KMS-11 (cell line): Measurements from ENCODE around the gene PRSS33.

Experiments used
- H2AFZ ChIP-seq: fragments of 200-600 bp; sonication (generic); 2 replicates; pipeline ENCODE4 v1.6.1; 2016; ENCODE audit warnings: antibody characterized with exemption, mixed run types, low read depth
- H3K27ac ChIP-seq: fragments of 200-600 bp; sonication (generic); 2 replicates; pipeline ENCODE4 v1.6.1; 2016; ENCODE audit warnings: mild to moderate bottlenecking, mixed run types
- H3K27me3 ChIP-seq: fragments of 200-600 bp; sonication (generic); 2 replicates; pipeline ENCODE4 v1.6.1; 2017; ENCODE audit warnings: mild to moderate bottlenecking, low read depth, mixed run types, moderate library complexity; ENCODE audit not compliant: insufficient read depth
- H3K36me3 ChIP-seq: fragments of 200-600 bp; sonication (generic); 2 replicates; pipeline ENCODE4 v1.6.1; 2017; ENCODE audit warnings: mild to moderate bottlenecking, mixed run types; ENCODE audit not compliant: insufficient read depth
- H3K4me1 ChIP-seq: fragments of 200-600 bp; sonication (generic); 2 replicates; pipeline ENCODE4 v1.6.1; 2016; ENCODE audit warnings: mild to moderate bottlenecking, low read depth, mixed run types; ENCODE audit not compliant: poor library complexity, severe bottlenecking
- H3K4me2 ChIP-seq: fragments of 200-600 bp; sonication (generic); 2 replicates; pipeline ENCODE4 v1.7.0; 2016; ENCODE audit warnings: mild to moderate bottlenecking, mixed run types
- H3K4me3 ChIP-seq: fragments of 200-600 bp; sonication (generic); IDR thresholded peaks from 2 replicates; pipeline ENCODE4 v1.6.1; 2017; ENCODE audit warnings: low read depth, low read length, mixed read lengths; ENCODE audit not compliant: insufficient read depth
- H3K79me2 ChIP-seq: fragments of 200-600 bp; sonication (generic); 2 replicates; pipeline ENCODE4 v1.6.1; 2016; ENCODE audit warnings: low read depth, mixed run types; ENCODE audit not compliant: insufficient read depth
- H3K9ac ChIP-seq: fragments of 200-600 bp; sonication (generic); 2 replicates; pipeline ENCODE4 v1.6.1; 2016; ENCODE audit warnings: mild to moderate bottlenecking, mixed run types
- H4K20me1 ChIP-seq: fragments of 200-600 bp; sonication (generic); 2 replicates; pipeline ENCODE4 v1.6.1; 2016; ENCODE audit warnings: mild to moderate bottlenecking, mixed run types; ENCODE audit not compliant: insufficient read depth
- TF ChIP-seq, protein P1 (sequence below): fragments of 200-600 bp; sonication (generic); conservative IDR thresholded peaks from 2 replicates; pipeline ENCODE4 v1.6.1; 2017; ENCODE audit warnings: low read depth, mild to moderate bottlenecking, antibody characterized with exemption, low read length, moderate library complexity, mixed read lengths

Gene PRSS33

DNA sequence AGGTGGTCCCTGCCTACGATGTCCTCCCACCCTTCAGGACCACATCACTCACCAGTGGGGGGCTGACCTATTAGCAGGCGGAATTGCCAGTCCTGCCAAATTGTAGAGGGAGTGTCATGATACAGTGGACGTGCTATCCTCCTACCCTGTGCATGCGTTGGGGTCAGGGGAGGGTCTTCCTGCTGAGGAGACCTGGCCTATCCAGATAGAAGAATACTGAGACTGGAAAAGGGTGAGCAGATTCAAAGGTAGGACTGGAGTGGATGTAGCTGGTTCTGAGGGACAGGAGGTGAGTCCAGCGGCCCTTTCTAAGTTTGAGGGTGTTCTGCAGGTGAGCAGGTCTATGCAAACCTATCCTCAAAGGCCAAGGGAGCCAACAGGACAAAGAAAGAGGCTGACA is 18.9 kb upstream of the PRSS33 start:
- Histone ChIP-seq H3K27me3 (peaks cover 85% of the 10 kb centered on the region), H3K36me3 (no peaks in the 10 kb centered on the region)
- TF ChIP-seq, protein P1, sequence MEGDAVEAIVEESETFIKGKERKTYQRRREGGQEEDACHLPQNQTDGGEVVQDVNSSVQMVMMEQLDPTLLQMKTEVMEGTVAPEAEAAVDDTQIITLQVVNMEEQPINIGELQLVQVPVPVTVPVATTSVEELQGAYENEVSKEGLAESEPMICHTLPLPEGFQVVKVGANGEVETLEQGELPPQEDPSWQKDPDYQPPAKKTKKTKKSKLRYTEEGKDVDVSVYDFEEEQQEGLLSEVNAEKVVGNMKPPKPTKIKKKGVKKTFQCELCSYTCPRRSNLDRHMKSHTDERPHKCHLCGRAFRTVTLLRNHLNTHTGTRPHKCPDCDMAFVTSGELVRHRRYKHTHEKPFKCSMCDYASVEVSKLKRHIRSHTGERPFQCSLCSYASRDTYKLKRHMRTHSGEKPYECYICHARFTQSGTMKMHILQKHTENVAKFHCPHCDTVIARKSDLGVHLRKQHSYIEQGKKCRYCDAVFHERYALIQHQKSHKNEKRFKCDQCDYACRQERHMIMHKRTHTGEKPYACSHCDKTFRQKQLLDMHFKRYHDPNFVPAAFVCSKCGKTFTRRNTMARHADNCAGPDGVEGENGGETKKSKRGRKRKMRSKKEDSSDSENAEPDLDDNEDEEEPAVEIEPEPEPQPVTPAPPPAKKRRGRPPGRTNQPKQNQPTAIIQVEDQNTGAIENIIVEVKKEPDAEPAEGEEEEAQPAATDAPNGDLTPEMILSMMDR = no peak

DNA sequence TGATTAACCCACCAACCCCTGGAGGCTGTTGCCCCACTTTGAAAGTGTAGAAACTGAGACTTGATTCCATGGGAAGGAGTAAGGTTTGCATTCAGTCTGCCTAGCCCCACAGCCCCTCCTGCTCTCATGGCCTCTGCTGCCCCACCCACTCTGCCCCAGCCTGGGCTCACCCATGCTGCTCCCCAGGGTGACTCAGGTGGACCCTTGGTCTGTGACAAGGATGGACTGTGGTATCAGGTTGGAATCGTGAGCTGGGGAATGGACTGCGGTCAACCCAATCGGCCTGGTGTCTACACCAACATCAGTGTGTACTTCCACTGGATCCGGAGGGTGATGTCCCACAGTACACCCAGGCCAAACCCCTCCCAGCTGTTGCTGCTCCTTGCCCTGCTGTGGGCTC is 17.4 kb upstream of the PRSS33 start:
- TF ChIP-seq, protein P1 = no peak
- Histone ChIP-seq H2AFZ (no peak overlapping the region), H3K9ac (no peak overlapping the region), H3K4me1 (no peaks in the 10 kb centered on the region), H3K79me2 (no peaks in the 10 kb centered on the region), H3K4me3 (no peak overlapping the region), H4K20me1 (no peaks in the 10 kb centered on the region), H3K27me3 (peaks cover 82% of the 10 kb centered on the region), H3K36me3 (no peaks in the 10 kb centered on the region), H3K4me2 (no peak overlapping the region), H3K27ac (no peak overlapping the region)

More for the DNA sequence above, 18.9 kb upstream of the PRSS33 start:
- Histone ChIP-seq H3K4me2 (no peak overlapping the region), H3K4me3 (no peak overlapping the region), H3K79me2 (no peaks in the 10 kb centered on the region), H2AFZ (no peak overlapping the region), H3K27ac (no peak overlapping the region), H3K9ac (no peak overlapping the region), H4K20me1 (no peaks in the 10 kb centered on the region), H3K4me1 (no peaks in the 10 kb centered on the region)

DNA sequence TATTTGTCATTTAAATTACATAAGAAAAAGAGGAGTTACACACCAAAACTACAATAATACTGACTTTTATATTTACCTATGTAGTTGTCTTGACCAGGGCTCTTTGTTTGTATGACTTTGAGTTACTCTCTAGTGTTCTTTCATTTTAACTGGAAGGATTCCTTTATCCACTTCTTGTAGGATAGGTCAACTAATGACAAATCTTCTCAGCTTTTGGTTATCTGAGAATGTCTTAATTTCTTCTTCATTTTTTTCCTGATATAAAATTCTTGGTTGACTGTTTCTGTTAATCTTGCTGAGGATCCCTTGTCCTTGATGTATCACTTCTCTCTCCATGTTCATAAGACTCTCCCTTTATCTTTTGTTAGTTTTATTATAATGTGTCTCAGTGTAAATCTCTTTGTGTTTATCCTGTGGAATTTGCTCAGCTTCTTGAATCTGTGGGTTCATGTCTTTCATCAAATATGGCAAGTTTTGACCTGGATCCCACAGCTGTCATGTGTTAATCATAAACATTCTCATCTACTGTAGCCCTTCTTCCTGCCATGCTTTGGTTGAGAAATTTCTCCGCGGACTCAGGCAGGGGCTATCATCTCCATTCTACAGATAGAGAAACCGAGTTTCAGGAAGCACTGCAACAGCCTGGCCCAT is 16.3 kb upstream of the PRSS33 start:
- Histone ChIP-seq H2AFZ (no peak overlapping the region), H3K79me2 (no peaks in the 10 kb centered on the region), H3K27me3 (peaks cover 75% of the 10 kb centered on the region), H3K9ac (no peak overlapping the region), H3K4me3 (no peak overlapping the region), H3K27ac (no peak overlapping the region), H3K4me1 (no peaks in the 10 kb centered on the region), H3K4me2 (no peak overlapping the region), H3K36me3 (no peaks in the 10 kb centered on the region), H4K20me1 (no peaks in the 10 kb centered on the region)
- TF ChIP-seq, protein P1 = no peak

DNA sequence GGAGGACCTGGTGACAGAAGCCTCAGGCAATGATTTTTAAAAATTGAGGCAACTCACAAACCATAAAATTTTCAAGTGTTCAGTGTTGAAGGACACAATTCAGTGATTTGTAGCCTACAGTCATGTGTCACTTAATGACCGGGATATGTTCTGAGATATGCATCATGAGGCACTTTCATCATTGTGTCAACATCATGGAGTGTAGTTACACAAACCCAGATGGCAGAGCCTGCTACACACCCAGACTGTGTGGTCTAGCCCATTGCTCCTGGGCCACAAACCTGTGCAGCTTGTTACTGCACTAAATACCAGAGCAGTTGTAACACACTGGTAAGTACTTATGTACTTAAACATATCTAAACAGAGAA is 12.5 kb upstream of the PRSS33 start:
- TF ChIP-seq, protein P1 = no peak
- no peak overlapping the region for H3K4me3 ChIP-seq
- no peaks in the 10 kb centered on the region; the same call in 1 of the 2 replicates for H4K20me1 ChIP-seq
- no peak overlapping the region for H2AFZ ChIP-seq
- H3K79me2 ChIP-seq = no peaks in the 10 kb centered on the region
- H3K36me3 ChIP-seq = no peaks in the 10 kb centered on the region
- H3K4me1 ChIP-seq = no peaks in the 10 kb centered on the region
- no peak overlapping the region for H3K4me2 ChIP-seq
- H3K9ac ChIP-seq = no peak overlapping the region
- H3K27ac ChIP-seq = no peak overlapping the region
- peaks cover 53% of the 10 kb centered on the region for H3K27me3 ChIP-seq
